ENCODE results near the gene FBXL7.

The FBXL7 gene

GRCh38 chr5:15757619-15758018 lies 257.6 kb downstream of the FBXL7 start:
- TF ChIP-seq, protein P1, sequence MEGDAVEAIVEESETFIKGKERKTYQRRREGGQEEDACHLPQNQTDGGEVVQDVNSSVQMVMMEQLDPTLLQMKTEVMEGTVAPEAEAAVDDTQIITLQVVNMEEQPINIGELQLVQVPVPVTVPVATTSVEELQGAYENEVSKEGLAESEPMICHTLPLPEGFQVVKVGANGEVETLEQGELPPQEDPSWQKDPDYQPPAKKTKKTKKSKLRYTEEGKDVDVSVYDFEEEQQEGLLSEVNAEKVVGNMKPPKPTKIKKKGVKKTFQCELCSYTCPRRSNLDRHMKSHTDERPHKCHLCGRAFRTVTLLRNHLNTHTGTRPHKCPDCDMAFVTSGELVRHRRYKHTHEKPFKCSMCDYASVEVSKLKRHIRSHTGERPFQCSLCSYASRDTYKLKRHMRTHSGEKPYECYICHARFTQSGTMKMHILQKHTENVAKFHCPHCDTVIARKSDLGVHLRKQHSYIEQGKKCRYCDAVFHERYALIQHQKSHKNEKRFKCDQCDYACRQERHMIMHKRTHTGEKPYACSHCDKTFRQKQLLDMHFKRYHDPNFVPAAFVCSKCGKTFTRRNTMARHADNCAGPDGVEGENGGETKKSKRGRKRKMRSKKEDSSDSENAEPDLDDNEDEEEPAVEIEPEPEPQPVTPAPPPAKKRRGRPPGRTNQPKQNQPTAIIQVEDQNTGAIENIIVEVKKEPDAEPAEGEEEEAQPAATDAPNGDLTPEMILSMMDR (conservative IDR thresholded peaks at IDR 0.05; ENCODE audit: low read length) = no peak
- TF ChIP-seq EZH2phosphoT487 (IDR thresholded peaks at IDR 0.05; ENCODE audit: borderline replicate concordance) = no peak
- Histone ChIP-seq H4K20me1 (ENCODE audit: insufficient read depth, low read length, poor library complexity, severe bottlenecking) (no peaks in the 10 kb centered on the region), H3F3A (ENCODE audit: low read depth) (no peaks in the 10 kb centered on the region), H2AFZ (ENCODE audit: low read length) (no peak overlapping the region), H3K4me2 (ENCODE audit: low read depth, low read length, poor library complexity, severe bottlenecking) (no peak overlapping the region), H3K27me3 (ENCODE audit: insufficient read depth, low read length, poor library complexity, severe bottlenecking) (no peaks in the 10 kb centered on the region), H3K9me3 (ENCODE audit: insufficient read depth, low read depth, low read length) (no peaks in the 10 kb centered on the region), H3K9ac (ENCODE audit: low read depth, low read length, poor library complexity, severe bottlenecking) (no peak overlapping the region), H3K79me2 (ENCODE audit: insufficient read depth, low read length) (no peaks in the 10 kb centered on the region), H3K36me3 (ENCODE audit: insufficient read depth, low read length) (no peaks in the 10 kb centered on the region), H3K4me3 (ENCODE audit: low read length, poor library complexity, severe bottlenecking) (no peak overlapping the region), H3K9me2 (replicated peaks; ENCODE audit: low read depth, low read length) (no peaks in the 10 kb centered on the region), H3K4me1 (ENCODE audit: insufficient read depth, low read length, poor library complexity, severe bottlenecking) (no peaks in the 10 kb centered on the region)

GRCh38 chr5:15762668-15763067 lies 262.7 kb downstream of the FBXL7 start:
- H3K9me3 ChIP-seq (ENCODE audit: insufficient read depth, low read depth, low read length) = no peaks in the 10 kb centered on the region
- TF ChIP-seq, protein P1 (conservative IDR thresholded peaks at IDR 0.05; ENCODE audit: low read length) = no peak
- no peak for TF ChIP-seq EZH2phosphoT487 (IDR thresholded peaks at IDR 0.05; ENCODE audit: borderline replicate concordance)
- no peak overlapping the region for H3K9ac ChIP-seq (ENCODE audit: low read depth, low read length, poor library complexity, severe bottlenecking)
- no peak overlapping the region for H3K4me2 ChIP-seq (ENCODE audit: low read depth, low read length, poor library complexity, severe bottlenecking)
- H3K36me3 ChIP-seq (ENCODE audit: insufficient read depth, low read length) = no peaks in the 10 kb centered on the region
- H3K4me3 ChIP-seq (ENCODE audit: low read length, poor library complexity, severe bottlenecking) = no peak overlapping the region
- no peaks in the 10 kb centered on the region for H3K27me3 ChIP-seq (ENCODE audit: insufficient read depth, low read length, poor library complexity, severe bottlenecking)
- H3F3A ChIP-seq (ENCODE audit: low read depth) = no peaks in the 10 kb centered on the region
- no peaks in the 10 kb centered on the region for H3K79me2 ChIP-seq (ENCODE audit: insufficient read depth, low read length)
- H3K4me1 ChIP-seq (ENCODE audit: insufficient read depth, low read length, poor library complexity, severe bottlenecking) = no peaks in the 10 kb centered on the region
- no peak overlapping the region for H2AFZ ChIP-seq (ENCODE audit: low read length)
- H3K9me2 ChIP-seq (replicated peaks; ENCODE audit: low read depth, low read length) = no peaks in the 10 kb centered on the region
- H4K20me1 ChIP-seq (ENCODE audit: insufficient read depth, low read length, poor library complexity, severe bottlenecking) = no peaks in the 10 kb centered on the region

- no peaks in the 10 kb centered on the region for H3F3A ChIP-seq (ENCODE audit: low read depth)
- no peak overlapping the region for H3K9ac ChIP-seq (ENCODE audit: low read depth, low read length, poor library complexity, severe bottlenecking)
- H3K27me3 ChIP-seq (ENCODE audit: insufficient read depth, low read length, poor library complexity, severe bottlenecking) = no peaks in the 10 kb centered on the region
- no peak overlapping the region for H2AFZ ChIP-seq (ENCODE audit: low read length)
- H3K4me3 ChIP-seq (ENCODE audit: low read length, poor library complexity, severe bottlenecking) = no peak overlapping the region
- H4K20me1 ChIP-seq (ENCODE audit: insufficient read depth, low read length, poor library complexity, severe bottlenecking) = no peaks in the 10 kb centered on the region
- H3K4me2 ChIP-seq (ENCODE audit: low read depth, low read length, poor library complexity, severe bottlenecking) = no peak overlapping the region
- no peaks in the 10 kb centered on the region for H3K79me2 ChIP-seq (ENCODE audit: insufficient read depth, low read length)
- H3K9me2 ChIP-seq (replicated peaks; ENCODE audit: low read depth, low read length) = no peaks in the 10 kb centered on the region
- no peaks in the 10 kb centered on the region for H3K36me3 ChIP-seq (ENCODE audit: insufficient read depth, low read length)
- H3K4me1 ChIP-seq (ENCODE audit: insufficient read depth, low read length, poor library complexity, severe bottlenecking) = no peaks in the 10 kb centered on the region
- TF ChIP-seq EZH2phosphoT487 (IDR thresholded peaks at IDR 0.05; ENCODE audit: borderline replicate concordance) = no peak
- TF ChIP-seq, protein P1 (conservative IDR thresholded peaks at IDR 0.05; ENCODE audit: low read length) = no peak
- H3K9me3 ChIP-seq (ENCODE audit: insufficient read depth, low read depth, low read length) = no peaks in the 10 kb centered on the region
These were observed 263.8 kb downstream of the FBXL7 start for GRCh38 chr5:15763754-15764153.
